Left ventricle myocardium inferior (tissue), 1 donor: Measurements from ENCODE around the gene SLC2A11. TPM values are rescaled to one million over a fixed set of nuclear protein-coding genes. Genes with fewer than 3 reads are reported as not detected.
A peak's percentile ranks its signal among the peaks of the same experiment; 100 is the strongest.

ENCODE experiments used
- DNase-seq: peaks from one replicate; pipeline ENCODE4 v3.0.0-alpha.2; 2020
- H3K27ac ChIP-seq: fragments of 200-600 bp; replicated peaks from 2 replicates; pipeline ENCODE4 v1.8.0; 2021
- H3K27me3 ChIP-seq: fragments of 200-600 bp; 2 replicates; pipeline ENCODE4 v1.8.0; 2021; ENCODE audit warnings: low read depth
- H3K36me3 ChIP-seq: fragments of 200-600 bp; 2 replicates; pipeline ENCODE4 v1.8.0; 2021
- H3K4me1 ChIP-seq: fragments of 200-600 bp; 2 replicates; pipeline ENCODE4 v1.8.0; 2021
- H3K4me3 ChIP-seq: fragments of 200-600 bp; 2 replicates; pipeline ENCODE4 v1.8.0; 2021; ENCODE audit warnings: mild to moderate bottlenecking, moderate library complexity
- H3K9me3 ChIP-seq: fragments of 200-600 bp; replicated peaks from 2 replicates; pipeline ENCODE4 v1.8.0; 2021
- intact Hi-C: fragments of 100-400 bp; cut with micrococcal nuclease; formaldehyde crosslinking; loops from one replicate; pipeline ENCODE4 v1.11.0; 2022
- total RNA-seq: library from RNA; stranded (reverse); fragmentation: NEBNext Ultra II Directional; extraction: Animal tissue kit (Norgen Biotek cat#: 25700); gene quantifications from one replicate; pipeline ENCODE4 v1.2.1, GENCODE V29; 2021
- TF ChIP-seq, protein P1 (sequence below): fragments of 200-600 bp; IDR thresholded peaks from 2 replicates; pipeline ENCODE4 v1.8.0; 2021; ENCODE audit warnings: antibody characterized with exemption, mild to moderate bottlenecking, borderline replicate concordance
- donor health status: DM: no; HTN: yes; CAD: no; lungs with severe emphysema.

SLC2A11 gene
- total RNA-seq, 1 donor from 2014 or later = 22.0 TPM

GRCh38 chr22:23824476-23825245 lies 33.0 kb upstream of the SLC2A11 start:
- TF ChIP-seq, protein P1, sequence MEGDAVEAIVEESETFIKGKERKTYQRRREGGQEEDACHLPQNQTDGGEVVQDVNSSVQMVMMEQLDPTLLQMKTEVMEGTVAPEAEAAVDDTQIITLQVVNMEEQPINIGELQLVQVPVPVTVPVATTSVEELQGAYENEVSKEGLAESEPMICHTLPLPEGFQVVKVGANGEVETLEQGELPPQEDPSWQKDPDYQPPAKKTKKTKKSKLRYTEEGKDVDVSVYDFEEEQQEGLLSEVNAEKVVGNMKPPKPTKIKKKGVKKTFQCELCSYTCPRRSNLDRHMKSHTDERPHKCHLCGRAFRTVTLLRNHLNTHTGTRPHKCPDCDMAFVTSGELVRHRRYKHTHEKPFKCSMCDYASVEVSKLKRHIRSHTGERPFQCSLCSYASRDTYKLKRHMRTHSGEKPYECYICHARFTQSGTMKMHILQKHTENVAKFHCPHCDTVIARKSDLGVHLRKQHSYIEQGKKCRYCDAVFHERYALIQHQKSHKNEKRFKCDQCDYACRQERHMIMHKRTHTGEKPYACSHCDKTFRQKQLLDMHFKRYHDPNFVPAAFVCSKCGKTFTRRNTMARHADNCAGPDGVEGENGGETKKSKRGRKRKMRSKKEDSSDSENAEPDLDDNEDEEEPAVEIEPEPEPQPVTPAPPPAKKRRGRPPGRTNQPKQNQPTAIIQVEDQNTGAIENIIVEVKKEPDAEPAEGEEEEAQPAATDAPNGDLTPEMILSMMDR = no peak
- Histone ChIP-seq H3K4me1 (peaks cover 89% of the 10 kb centered on the region), H3K27ac (peak overlapping the region; percentile 96), H3K4me3 (no peak overlapping the region), H3K36me3 (peaks cover 82% of the 10 kb centered on the region), H3K27me3 (no peaks in the 10 kb centered on the region), H3K9me3 (no peaks in the 10 kb centered on the region)
- intact Hi-C loops = no loop called here
- no peak for DNase-seq

DNA sequence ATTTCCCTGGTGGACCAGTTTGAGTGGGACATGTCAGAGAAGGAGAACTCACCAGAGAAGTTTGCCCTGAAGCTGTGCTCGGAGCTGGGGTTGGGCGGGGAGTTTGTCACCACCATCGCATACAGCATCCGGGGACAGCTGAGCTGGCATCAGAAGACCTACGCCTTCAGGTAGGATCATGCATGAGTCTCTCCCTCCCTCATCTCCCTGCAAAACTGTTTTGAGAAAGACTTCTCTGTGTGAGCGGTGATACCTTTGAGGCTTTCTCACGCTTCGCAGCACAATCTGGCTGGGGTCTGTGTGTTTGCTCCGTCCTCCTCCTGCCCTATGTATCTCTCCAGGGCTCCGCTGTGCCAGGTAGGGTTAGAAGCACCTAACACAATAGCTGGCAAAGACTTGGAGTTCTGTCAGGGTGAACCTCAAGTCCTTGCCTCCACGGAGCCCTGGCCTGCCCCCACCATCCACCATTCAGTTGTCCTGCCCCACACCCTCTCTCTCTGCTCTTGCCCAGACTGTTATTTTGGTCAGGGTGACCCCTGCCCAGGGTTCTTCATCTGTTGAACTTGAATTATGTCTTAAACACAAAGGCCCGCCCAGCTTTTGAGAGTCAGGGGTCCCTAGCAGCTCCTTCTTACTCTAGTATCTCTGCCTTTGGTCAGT lies 32.3 kb upstream of the SLC2A11 start:
- Histone ChIP-seq H3K36me3 (peaks cover 75% of the 10 kb centered on the region), H3K27me3 (no peaks in the 10 kb centered on the region), H3K9me3 (no peaks in the 10 kb centered on the region), H3K4me1 (peaks cover 96% of the 10 kb centered on the region), H3K27ac (peak overlapping the region; percentile 96), H3K4me3 (no peak overlapping the region)
- TF ChIP-seq, protein P1 = no peak
- intact Hi-C loops = no loop called here
- DNase-seq = no peak

DNA sequence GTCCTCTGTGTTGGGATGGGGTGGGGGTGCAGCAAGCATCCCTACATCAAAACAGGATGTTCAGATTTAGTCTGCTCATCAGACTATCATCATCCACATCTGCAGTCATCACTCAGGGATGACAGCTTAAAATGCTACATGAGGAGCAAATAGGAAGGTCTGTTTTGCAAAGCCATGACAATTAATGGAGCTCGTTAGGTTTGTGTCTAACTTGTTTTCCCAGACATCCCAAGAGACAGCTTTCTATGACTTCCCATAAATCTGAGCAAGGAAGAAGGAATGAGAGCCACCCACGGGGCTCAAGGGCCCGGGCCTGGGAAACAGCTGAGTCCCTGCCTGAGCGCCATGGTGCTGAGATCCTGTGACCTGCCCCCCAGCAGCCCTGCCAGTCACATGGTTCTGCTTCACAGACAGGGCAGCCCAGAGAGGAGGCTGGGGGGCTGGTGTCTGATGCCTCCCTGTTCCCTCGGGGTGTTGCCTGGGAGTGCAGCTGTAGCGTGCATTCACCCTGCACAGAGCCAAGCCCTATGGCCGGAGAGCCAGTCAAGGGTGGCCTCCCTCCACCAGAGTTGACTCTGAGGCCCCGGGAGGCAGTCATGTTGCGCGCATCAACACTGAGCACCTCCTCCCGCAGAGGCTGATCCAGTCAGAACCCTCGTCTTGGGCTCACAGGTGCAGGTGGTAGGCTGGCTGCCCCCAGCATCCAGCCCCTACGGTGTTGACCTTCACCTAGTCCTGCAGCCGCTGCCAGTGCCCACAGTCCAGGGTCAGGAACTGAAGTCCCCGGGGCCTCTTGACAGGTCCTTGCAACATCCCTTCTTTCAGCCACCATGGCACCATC lies 30.9 kb upstream of the SLC2A11 start:
- no peak for DNase-seq
- peaks cover 73% of the 10 kb centered on the region for H3K36me3 ChIP-seq
- no peak overlapping the region for H3K4me3 ChIP-seq
- no peaks in the 10 kb centered on the region for H3K9me3 ChIP-seq
- H3K4me1 ChIP-seq = peaks cover 100% of the 10 kb centered on the region
- peak overlapping the region; percentile 96 for H3K27ac ChIP-seq
- no peaks in the 10 kb centered on the region for H3K27me3 ChIP-seq
- TF ChIP-seq, protein P1 = no peak
- intact Hi-C loops = no loop called here

DNA sequence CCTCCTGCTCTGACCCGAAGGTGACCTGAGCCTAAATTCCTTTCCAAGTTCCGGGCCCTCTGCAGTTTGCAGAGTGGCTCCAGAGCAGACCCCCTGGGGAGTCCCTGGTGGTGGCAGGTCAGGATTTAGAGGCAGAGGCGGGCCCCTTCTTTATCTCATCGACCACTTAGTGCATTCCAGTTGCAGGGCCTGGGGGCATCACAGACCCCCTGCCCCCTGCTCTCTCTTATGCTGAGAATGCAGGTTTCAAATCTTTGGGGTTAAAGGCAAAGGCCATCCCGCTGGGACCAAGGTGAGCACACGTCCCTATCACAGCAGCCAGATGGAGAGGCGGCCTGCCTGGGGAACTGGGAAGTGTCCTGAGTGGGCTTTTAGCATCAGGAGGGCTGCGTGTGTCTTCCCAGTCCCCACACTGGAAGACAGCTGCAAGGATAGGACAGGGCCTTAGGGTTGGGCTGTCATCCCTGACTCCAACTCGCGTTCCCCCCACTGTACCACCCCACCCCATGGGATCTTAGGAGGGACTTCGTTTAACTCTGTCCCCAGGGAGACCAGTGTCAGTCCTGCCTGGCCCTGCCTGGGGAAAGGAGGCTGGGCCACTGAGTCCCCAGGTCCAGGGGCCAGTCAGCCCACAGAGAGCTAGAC lies 30.2 kb upstream of the SLC2A11 start:
- Histone ChIP-seq H3K4me1 (peaks cover 100% of the 10 kb centered on the region), H3K27ac (peak overlapping the region; percentile 96), H3K9me3 (no peaks in the 10 kb centered on the region), H3K27me3 (no peaks in the 10 kb centered on the region), H3K4me3 (no peak overlapping the region), H3K36me3 (peaks cover 69% of the 10 kb centered on the region)
- intact Hi-C loops = no loop called here
- TF ChIP-seq, protein P1 = no peak
- DNase-seq = no peak
